Dermis microvascular lymphatic vessel endothelial cell (primary cell): ENCODE results near the gene CKS2. TPM values are rescaled to one million over a fixed set of nuclear protein-coding genes. Genes with fewer than 3 reads are reported as not detected.
A peak's percentile ranks its signal among the peaks of the same experiment; 100 is the strongest.
"Not testable (repeated sequence)": the region's sequence is repeated elsewhere in the genome, so short reads cannot be mapped to it uniquely, and the experiment has no call there.

Experiments
- DNase-seq, 2 donors: peaks; one replicate each; pipeline versions ENCODE4 v3.0.0 to v3.0.0-alpha.2; 2010; ENCODE audit warnings: low read depth in 2 of 2
- total RNA-seq: library from RNA; depleted of rRNA; stranded (reverse); fragments of >200 nt; gene quantifications from 2 replicates; pipeline ENCODE4 v1.2.1, GENCODE V29; 2014

CKS2 gene
- total RNA-seq, 1 donor from 2014 or later: 102 TPM

GRCh38 chr9:89311346-89312221 is 589 bp downstream of the CKS2 start:
- peak in 1 of 2 donors; percentile 25 for DNase-seq

GRCh38 chr9:89312222-89312571 is 1.2 kb downstream of the CKS2 start:
- DNase-seq: peak in 1 of 2 donors; percentile 39

DNA sequence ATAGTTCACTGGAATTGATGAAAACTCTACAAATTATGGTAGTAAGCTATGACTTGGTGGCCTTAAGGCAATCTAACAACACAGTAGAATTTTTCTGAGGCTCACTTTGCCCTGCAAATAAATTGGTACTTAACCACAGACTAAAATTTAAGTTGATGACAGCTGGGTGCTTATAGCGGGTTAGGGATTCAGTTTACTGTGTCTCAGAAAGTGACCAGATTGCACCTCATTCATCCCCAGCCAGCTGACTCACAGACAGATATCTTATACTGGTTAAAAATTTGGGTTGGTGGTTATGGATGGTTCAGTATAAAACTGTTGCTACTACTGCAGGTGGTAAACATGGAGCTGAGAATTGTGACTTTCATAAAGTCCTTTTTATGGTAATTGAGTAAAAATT is 2.8 kb downstream of the CKS2 start:
- no peak for DNase-seq

- no peak for DNase-seq
These were observed 4.0 kb downstream of the CKS2 start for GRCh38 chr9:89314955-89315354.

DNA sequence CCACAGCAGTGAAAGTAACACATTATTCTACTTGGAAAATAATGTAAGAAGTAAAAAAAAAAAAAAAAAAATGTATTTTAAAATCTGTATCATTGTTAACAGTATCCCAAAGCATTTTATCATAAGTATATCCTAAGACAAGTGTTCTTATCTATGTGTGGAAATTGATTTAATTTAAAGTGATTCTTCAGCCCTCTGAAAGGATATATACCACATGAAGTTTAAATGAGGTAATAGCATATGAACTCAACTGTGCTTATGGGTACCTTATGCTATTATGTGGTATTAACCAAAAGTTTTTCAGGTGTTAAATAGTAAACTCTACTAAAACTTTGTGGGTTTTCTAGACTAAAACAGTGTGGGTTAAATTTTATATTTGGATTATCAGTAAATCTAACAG is 4.5 kb downstream of the CKS2 start:
- no peak for DNase-seq

DNA sequence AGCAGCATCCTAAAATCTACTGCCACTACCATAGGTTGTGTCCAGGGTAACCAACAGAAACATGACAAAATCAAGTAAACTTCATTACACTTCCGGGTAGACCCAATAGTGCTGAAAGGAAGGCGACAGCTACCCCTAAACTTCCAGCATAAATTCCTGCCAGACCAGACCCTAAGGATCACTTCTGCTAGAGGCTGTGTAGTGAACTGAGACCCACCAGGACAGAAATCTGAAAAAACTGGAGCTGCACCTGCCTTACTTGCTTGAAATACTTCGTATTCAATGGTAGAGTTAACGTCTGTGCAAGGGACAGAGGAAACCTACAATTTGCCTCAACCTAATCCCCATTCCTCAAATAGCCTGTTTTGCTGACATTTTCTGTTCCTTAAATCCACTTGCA is 6.3 kb downstream of the CKS2 start:
- no peak for DNase-seq

DNA sequence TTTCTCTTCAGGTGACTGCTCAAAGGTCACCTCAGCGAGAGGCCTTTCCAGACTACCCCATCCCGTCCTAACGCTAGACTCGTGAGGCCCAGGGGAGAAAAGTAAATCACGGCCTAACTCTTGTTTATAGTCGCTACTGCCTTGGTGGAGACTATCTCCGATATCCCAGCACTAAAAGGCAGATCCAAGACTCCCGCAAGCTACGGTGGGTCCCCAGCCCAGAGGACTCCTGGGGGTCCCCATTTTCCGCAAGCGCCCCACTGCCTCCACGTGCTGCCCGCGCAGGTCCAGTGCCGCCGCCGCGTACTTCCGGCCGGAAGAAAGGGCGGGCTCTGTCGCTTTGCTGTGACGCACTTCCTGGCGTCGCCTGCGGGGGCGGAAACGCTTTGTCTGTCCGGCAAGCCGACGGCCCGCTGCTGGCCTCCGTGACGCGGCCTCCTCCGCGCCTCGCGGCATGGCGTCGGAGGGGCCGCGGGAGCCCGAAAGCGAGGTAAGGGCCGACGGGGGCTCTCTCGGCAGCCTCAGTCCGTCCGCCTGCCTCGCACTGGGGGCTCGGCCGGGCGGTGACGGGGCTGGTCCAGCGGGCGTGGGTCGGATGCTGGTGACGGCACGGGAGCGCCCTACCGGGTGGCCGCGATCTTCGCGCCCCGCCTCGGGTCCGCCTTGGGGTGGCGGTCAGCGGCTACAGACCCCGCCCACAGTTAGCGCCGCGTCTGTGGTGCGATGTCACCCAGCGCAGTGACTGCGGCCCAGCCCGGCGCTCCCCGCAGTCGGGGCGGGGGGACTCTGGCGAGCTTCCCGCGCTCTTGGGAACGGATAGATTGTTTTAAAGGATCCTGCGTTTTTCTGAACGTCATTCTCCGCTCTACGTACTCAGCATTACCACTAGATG is 7.4 kb downstream of the CKS2 start, which contains the start of gene SECISBP2:
Gene SECISBP2 (plus strand): TSS at position 378 of the 892 bp plus-strand sequence. CDS start 77 bp downstream, at position 455.
- DNase-seq: peak; percentile 94 to 98

- DNase-seq: peak in 1 of 2 donors; percentile 7
These were observed 8.3 kb downstream of the CKS2 start for GRCh38 chr9:89319015-89319905.

- peak; percentile 6 to 25 for DNase-seq
These were observed 12.4 kb downstream of the CKS2 start for GRCh38 chr9:89323390-89323789.

DNA sequence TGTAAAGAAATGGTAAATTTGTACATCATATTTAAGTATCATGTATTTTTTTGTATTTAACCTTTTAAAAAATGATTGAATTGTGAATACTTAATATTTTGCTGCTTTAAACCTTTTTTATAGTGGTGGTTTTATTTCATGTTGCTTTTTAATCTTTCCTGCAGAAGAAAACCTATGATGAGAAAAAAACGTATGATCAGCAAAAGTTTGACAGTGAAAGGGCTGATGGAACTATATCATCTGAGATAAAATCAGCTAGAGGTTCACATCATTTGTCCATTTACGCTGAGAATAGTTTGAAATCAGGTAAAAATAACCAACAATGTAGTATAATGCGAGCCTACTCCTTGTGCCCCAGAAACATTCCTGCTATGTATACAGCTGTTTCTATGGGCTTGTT is 14.7 kb downstream of the CKS2 start:
- DNase-seq: no peak

DNA sequence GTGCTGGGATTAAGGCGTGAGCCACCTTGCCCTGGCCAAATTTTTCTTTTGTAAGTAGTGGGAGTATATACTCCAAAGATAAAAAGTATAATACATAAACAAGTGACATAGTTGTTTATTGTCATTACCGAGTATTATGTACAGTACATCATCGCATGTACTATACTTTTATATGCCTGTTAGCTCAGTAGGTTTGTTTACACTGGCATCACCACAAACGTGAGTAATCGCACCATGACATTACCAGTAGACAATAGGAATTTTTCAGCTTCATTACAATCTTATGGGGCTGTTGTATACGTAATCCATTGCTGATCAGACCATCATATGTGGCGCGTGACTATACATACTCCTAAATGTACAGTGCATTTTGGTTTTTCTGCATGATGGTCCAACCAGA is 17.1 kb downstream of the CKS2 start:
- peak in 1 of 2 donors; percentile 50 for DNase-seq

DNA sequence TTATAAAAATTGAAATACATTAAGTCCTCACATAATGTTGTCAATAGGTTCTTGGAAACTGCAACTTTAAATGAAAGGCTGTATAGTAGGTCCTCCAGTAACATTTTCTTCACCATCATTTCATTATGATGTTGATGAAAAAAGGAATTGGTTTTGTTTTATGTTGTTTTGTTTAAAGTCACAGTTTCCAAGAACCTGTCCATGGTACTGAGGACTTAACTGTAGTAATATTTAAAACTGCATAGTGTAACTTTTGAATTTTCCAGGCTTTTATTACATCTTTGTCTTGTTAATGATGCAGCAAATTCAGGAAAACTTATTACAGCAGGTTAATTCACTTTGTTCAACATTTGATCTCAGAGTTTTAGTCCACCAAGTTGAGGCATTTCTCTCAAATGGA is 18.9 kb downstream of the CKS2 start:
- no peak for DNase-seq

DNA sequence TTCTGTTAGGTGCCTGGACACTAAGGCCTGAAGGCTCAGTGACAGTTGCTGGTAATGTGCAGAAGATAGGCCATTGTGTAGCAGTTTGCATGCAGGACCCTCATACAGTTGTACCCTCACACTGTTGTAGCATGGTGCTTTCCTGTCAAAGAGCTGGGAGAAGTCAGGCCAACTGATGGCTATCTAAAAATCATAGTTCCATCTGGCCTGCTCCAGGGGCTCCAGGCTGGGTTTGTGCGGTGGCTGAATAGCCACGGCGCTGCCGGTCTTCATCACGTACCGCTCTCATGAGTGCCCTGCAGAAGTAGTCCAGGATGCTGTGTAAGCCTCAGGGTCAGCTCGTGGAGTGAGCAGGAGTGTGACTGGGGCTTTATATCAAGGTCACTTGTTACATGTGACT is 19.5 kb downstream of the CKS2 start:
- DNase-seq: no peak

DNA sequence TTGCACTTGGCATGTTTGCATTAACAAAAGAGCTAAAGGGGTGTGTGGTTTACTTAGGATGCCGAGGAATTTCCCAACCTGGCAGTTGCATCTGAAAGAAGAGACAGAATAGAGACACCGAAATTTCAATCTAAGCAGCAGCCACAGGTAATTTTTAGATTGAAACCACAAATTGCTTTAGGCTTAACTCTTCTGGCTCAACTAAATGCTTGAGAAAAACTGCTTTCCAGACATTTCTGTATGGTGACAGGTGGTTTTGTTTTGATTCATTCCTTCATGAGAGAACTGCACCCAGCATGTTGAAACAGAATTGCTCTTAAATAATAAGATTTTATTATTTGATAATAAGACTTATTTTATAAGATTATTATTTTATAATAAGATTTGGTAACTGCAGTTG is 28.8 kb downstream of the CKS2 start:
- DNase-seq: no peak

DNA sequence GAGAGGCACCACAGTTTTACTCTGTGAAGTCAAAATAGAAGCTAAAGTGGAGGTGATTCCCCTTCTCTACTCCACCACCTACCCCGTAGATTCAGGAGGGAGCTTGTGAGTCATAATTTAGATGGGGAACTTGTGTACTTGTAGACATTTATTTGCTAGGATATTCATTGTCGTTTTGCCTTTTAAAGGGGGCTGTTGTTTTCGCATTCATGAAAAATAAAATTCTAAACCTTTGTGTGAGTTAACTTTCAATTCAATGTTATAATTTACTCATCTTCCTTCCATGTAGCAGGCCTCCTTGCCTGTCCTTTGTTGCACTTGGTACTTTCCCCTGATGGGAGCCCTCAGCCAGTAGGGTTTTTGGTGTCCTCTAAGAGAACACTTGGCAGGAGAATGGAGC is 29.3 kb downstream of the CKS2 start:
- no peak for DNase-seq

GRCh38 chr9:89342213-89342612 is 31.2 kb downstream of the CKS2 start:
- DNase-seq: no peak

GRCh38 chr9:89342948-89343347 is 32.0 kb downstream of the CKS2 start:
- no peak for DNase-seq

DNA sequence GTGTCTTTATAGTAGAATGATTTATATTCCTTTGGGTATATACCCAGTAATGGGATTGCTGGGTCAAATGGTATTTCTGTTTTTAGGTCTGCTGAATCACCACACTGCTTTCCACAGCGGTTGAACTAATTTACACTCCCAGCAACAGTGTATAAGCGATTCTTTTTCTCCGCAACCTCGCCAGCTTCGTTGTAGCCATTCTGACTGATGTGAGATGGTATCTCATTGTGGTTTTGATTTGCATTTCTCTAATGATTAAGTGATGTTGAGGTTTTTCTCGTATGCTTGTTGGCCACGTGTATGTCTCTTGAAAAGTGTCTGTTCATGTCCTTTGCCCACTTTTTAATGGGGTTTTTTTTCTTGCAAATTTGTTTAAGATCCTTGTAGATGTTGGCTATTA is 32.8 kb downstream of the CKS2 start:
- not testable (repeated sequence) for DNase-seq

DNA sequence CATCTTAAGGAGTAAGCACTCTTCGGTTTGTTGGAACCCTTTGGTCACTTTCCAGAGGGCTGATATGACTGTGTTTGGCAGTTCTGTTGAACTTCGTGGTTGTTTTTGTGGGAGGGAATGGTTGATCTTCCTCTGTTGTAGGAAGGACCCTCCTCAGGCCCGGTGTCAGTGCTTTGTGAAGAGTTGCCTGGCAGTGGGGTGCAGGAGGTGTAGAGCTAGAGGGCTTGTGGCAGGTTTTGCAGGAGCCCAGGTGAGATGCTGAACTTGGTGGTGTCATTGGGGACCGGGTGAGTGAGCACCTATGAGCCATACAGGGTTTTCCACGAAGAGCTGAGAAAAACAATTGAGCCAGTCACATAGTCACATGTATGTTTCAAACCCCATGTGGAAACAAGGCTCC is 34.5 kb downstream of the CKS2 start:
- no peak for DNase-seq

DNA sequence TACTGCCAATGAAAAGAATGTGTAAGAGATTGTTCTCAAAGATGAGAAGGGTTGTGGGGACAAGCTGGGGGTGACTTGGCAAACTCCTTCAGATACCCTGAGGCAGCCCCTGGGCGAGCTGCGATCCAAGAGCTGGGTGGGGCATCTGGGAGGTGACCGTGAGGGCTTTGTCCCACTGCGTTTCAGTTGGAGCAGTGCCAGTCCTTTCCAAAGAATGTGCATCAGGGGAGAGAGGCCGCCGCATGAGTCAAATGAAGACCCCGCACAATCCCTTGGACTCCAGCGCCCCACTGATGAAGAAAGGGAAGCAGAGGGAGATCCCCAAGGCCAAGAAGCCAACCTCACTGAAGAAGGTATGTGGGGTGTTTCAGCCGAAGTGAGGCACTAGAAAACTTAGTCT is 35.7 kb downstream of the CKS2 start:
- no peak for DNase-seq

GRCh38 chr9:89347651-89348050 is 36.7 kb downstream of the CKS2 start:
- no peak for DNase-seq
